GM19035 (cell line): ENCODE data around the gene CEP170B.
"Not testable (repeated sequence)": the region's sequence is repeated elsewhere in the genome, so short reads cannot be mapped to it uniquely, and the experiment has no call there.

Experiments used
- ATAC-seq: cut with Tn5 transposase; IDR thresholded peaks from one replicate; pipeline ENCODE4 v1.9.1; 2021; ENCODE audit not compliant: unreplicated experiment

The CEP170B gene

GRCh38 chr14:104865081-104865630 lies at the start of gene CEP170B:
CEP170B (plus strand) TSS chr14:104865268; CDS start chr14:104868451, 3,183 bp downstream.
- no peak for ATAC-seq

- no peak for ATAC-seq
Measured at GRCh38 chr14:104816616-104816884, 48.5 kb upstream of the CEP170B start.

GRCh38 chr14:104817930-104818713 lies 46.9 kb upstream of the CEP170B start:
- ATAC-seq = no peak

GRCh38 chr14:104818714-104819161 lies 46.3 kb upstream of the CEP170B start:
- no peak for ATAC-seq

- ATAC-seq = no peak
Measured at GRCh38 chr14:104819361-104819781, 45.7 kb upstream of the CEP170B start.

- ATAC-seq = no peak
Measured at GRCh38 chr14:104820669-104821228, 44.3 kb upstream of the CEP170B start.

GRCh38 chr14:104821229-104821945 lies 43.7 kb upstream of the CEP170B start:
- no peak for ATAC-seq

GRCh38 chr14:104821971-104822608 lies 43.0 kb upstream of the CEP170B start:
- ATAC-seq = no peak

GRCh38 chr14:104822821-104823615 lies 42.0 kb upstream of the CEP170B start:
- no peak for ATAC-seq

GRCh38 chr14:104824353-104824997 lies 40.6 kb upstream of the CEP170B start:
- ATAC-seq = no peak

GRCh38 chr14:104826189-104826860 lies 38.7 kb upstream of the CEP170B start:
- ATAC-seq = peak; percentile 89

GRCh38 chr14:104826861-104827176 lies 38.2 kb upstream of the CEP170B start:
- no peak for ATAC-seq

GRCh38 chr14:104827177-104828055 lies 37.7 kb upstream of the CEP170B start:
- ATAC-seq = no peak

GRCh38 chr14:104830781-104831180 lies 34.3 kb upstream of the CEP170B start:
- no peak for ATAC-seq

GRCh38 chr14:104836171-104836935 lies 28.7 kb upstream of the CEP170B start:
- ATAC-seq = not testable (repeated sequence)

- ATAC-seq = no peak
Measured at GRCh38 chr14:104841730-104842129, 23.3 kb upstream of the CEP170B start.

GRCh38 chr14:104843006-104843405 lies 22.1 kb upstream of the CEP170B start:
- ATAC-seq = no peak
